AML-193 (cell line): Measurements from ENCODE around the gene H2AZ2.

Experiments
- DNase-seq, 2 experiments: peaks; one replicate each; lab custom pipeline; 2025; lab: John Stamatoyannopoulos, UW

Gene H2AZ2

DNA sequence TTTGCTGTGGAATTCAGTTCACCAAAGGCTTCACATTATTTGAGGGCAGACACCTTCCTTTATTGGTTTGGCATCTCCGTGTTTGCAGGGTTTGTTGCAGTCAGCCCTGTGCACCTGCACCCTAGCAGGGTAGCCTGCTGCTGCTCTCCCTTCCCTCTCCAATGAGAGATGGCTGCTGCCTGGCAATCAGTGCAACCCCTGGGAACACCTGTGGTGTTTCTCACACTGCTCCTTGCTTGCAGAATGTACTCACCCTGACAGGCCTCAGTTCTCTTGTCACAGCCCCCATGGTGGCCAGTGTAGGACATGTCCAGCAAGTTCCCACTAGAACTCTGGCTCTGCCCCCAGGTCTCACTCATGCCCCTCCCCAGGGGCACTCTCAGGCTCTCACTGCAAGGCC lies 63.5 kb downstream of the H2AZ2 start:
- no peak for DNase-seq

- no peak for DNase-seq
Measured at GRCh38 chr7:44783407-44783806, 64.5 kb downstream of the H2AZ2 start.

DNA sequence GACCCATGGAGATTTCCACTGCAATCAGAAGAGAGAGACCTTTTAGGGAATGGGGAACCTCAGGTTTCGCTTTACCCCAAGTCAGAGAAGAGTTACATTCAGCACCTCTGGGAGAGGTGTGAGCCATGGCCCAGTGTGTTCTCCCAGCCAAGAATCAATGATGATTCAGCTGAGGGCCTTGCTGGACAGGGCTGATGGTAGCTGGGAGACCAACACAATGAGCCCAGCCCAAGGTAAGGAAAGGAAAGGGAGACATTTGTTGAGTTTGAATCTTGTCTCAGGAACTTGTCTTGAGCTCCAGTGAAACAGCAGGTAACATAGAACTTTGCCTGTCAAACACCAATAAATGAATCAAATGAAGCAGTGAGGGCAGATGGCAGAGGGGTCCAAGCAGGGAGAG lies 65.4 kb downstream of the H2AZ2 start:
- DNase-seq = no peak
